HG02798 (cell line): ENCODE measurements around the gene AZI2.

ENCODE experiments used
- ATAC-seq: cut with Tn5 transposase; IDR thresholded peaks from one replicate; pipeline ENCODE4 v1.9.1; 2021; ENCODE audit warnings: mild to moderate bottlenecking; ENCODE audit not compliant: unreplicated experiment, poor library complexity

The AZI2 gene

GRCh38 chr3:28348629-28349468 lies at the start of gene AZI2, which contains the start of gene ZCWPW2:
Gene AZI2, minus strand, starts transcription at chr3:28348824. Its CDS starts 8,207 bp downstream, at chr3:28340617.
Gene ZCWPW2, plus strand, starts transcription at chr3:28348721. Its CDS starts 64,348 bp downstream, at chr3:28413069.
- peak; percentile 95 for ATAC-seq

- ATAC-seq, result no peak
Observed at GRCh38 chr3:28388978-28389377, 40.4 kb upstream of the AZI2 start.

- no peak for ATAC-seq
Observed at GRCh38 chr3:28386049-28386448, 37.4 kb upstream of the AZI2 start.

GRCh38 chr3:28376424-28376823 lies 27.8 kb upstream of the AZI2 start:
- no peak for ATAC-seq

GRCh38 chr3:28349469-28350000 lies 911 bp upstream of the AZI2 start:
- no peak for ATAC-seq

GRCh38 chr3:28348265-28348628 lies 377 bp downstream of the AZI2 start:
- no peak for ATAC-seq

GRCh38 chr3:28347374-28348264 lies 1.0 kb downstream of the AZI2 start:
- no peak for ATAC-seq

- ATAC-seq, result no peak
Observed at GRCh38 chr3:28345690-28346089, 2.9 kb downstream of the AZI2 start.

- no peak for ATAC-seq
Observed at GRCh38 chr3:28343144-28343543, 5.5 kb downstream of the AZI2 start.

GRCh38 chr3:28337230-28337629 lies 11.4 kb downstream of the AZI2 start:
- ATAC-seq, result no peak

- ATAC-seq, result no peak
Observed at GRCh38 chr3:28335246-28335645, 13.4 kb downstream of the AZI2 start.

- ATAC-seq, result no peak
Observed at GRCh38 chr3:28334552-28334951, 14.1 kb downstream of the AZI2 start.

GRCh38 chr3:28328188-28329151 lies 20.2 kb downstream of the AZI2 start:
- peak; percentile 24 for ATAC-seq

GRCh38 chr3:28326458-28326926 lies 22.1 kb downstream of the AZI2 start:
- peak; percentile 89 for ATAC-seq

GRCh38 chr3:28322464-28322863 lies 26.2 kb downstream of the AZI2 start:
- no peak for ATAC-seq

GRCh38 chr3:28320981-28321380 lies 27.6 kb downstream of the AZI2 start:
- ATAC-seq, result no peak

- ATAC-seq, result peak; percentile 92
Observed at GRCh38 chr3:28317438-28318022, 31.1 kb downstream of the AZI2 start.

- ATAC-seq, result no peak
Observed at GRCh38 chr3:28316226-28316625, 32.4 kb downstream of the AZI2 start.

- no peak for ATAC-seq
Observed at GRCh38 chr3:28315711-28316110, 32.9 kb downstream of the AZI2 start.
